IMR-90 (cell line): ENCODE measurements around the gene URB1. TPM values are rescaled to one million over a fixed set of nuclear protein-coding genes. Genes with fewer than 3 reads are reported as not detected.

Experiments used
- ATAC-seq: fragments of 200-7000 bp; cut with Tn5 transposase; 2 replicates; pipeline ENCODE4 v1.9.1; 2020; ENCODE audit warnings: low read depth, mild to moderate bottlenecking, moderate library complexity
- BruUV-seq: library from RNA; stranded (reverse); fragments of 400-500 nt; replicated peaks from 2 replicates; lab custom pipeline; 2021; lab: Mats Ljungman, UMichigan
- CTCF ChIA-PET: fragments of 300-600 bp; formaldehyde crosslinking; extraction: SDS; loops from one replicate; lab custom pipeline; 2021; ENCODE audit warnings: antibody characterized with exemption; lab: Yijun Ruan, JAX
- POLR2A ChIA-PET: fragments of 300-600 bp; sonication (Branson Sonifier 250); formaldehyde crosslinking; loops from one replicate; lab custom pipeline; 2022; ENCODE audit warnings: antibody characterized with exemption; ENCODE audit not compliant: unreplicated experiment; lab: Charles Lee
- DNase-seq: peaks from one replicate; pipeline ENCODE4 v3.0.0; 2013
- H2AFZ ChIP-seq: replicated peaks from 2 replicates; pipeline ENCODE3; 2013; ENCODE audit warnings: low read length, mild to moderate bottlenecking; ENCODE audit not compliant: poor library complexity
- H2AK5ac ChIP-seq: 2 replicates; pipeline ENCODE4 v1.6.1; 2013; ENCODE audit warnings: low read depth, low read length, inconsistent platforms
- H2AK9ac ChIP-seq: replicated peaks from 2 replicates; pipeline ENCODE3; 2013; ENCODE audit warnings: mild to moderate bottlenecking, low read depth, low read length, moderate library complexity; ENCODE audit not compliant: poor library complexity
- H2BK120ac ChIP-seq: 2 replicates; pipeline ENCODE4 v1.6.1; 2013; ENCODE audit warnings: low read depth, low read length, inconsistent platforms
- H2BK15ac ChIP-seq: 3 replicates; pipeline ENCODE4 v1.6.1; 2013; ENCODE audit warnings: low read depth, low read length, inconsistent platforms
- H2BK20ac ChIP-seq: 2 replicates; pipeline ENCODE4 v1.6.1; 2013; ENCODE audit warnings: low read depth, mild to moderate bottlenecking, inconsistent platforms, low read length, moderate library complexity
- H2BK5ac ChIP-seq: 2 replicates; pipeline ENCODE4 v1.6.1; 2013; ENCODE audit warnings: mild to moderate bottlenecking, low read depth, low read length, inconsistent platforms; ENCODE audit not compliant: poor library complexity, severe bottlenecking
- H3K14ac ChIP-seq: replicated peaks from 2 replicates; pipeline ENCODE4 v1.6.1; 2013; ENCODE audit warnings: low read depth, low read length, inconsistent platforms
- H3K18ac ChIP-seq: 2 replicates; pipeline ENCODE4 v1.6.1; 2013; ENCODE audit warnings: low read depth, low read length, control low read depth
- H3K23ac ChIP-seq: 2 replicates; pipeline ENCODE4 v1.6.1; 2013; ENCODE audit warnings: low read depth, low read length, inconsistent platforms
- H3K27ac ChIP-seq: 2 replicates; pipeline ENCODE4 v1.5.1; 2013; ENCODE audit warnings: mild to moderate bottlenecking, control low read depth, low read length; ENCODE audit not compliant: insufficient read depth
- H3K27me3 ChIP-seq: 2 replicates; pipeline ENCODE4 v1.6.1; 2013; ENCODE audit warnings: low read length; ENCODE audit not compliant: control insufficient read depth, insufficient read depth
- H3K36me3 ChIP-seq: 2 replicates; pipeline ENCODE4 v1.6.1; 2013; ENCODE audit warnings: low read length, mixed read lengths; ENCODE audit not compliant: control insufficient read depth, insufficient read depth
- H3K4ac ChIP-seq: 2 replicates; pipeline ENCODE4 v1.6.1; 2013; ENCODE audit warnings: low read depth, low read length, inconsistent platforms
- H3K4me1 ChIP-seq: 2 replicates; pipeline ENCODE4 v1.6.1; 2013; ENCODE audit warnings: low read length, mixed read lengths; ENCODE audit not compliant: control insufficient read depth, insufficient read depth
- H3K4me2 ChIP-seq: 2 replicates; pipeline ENCODE4 v1.6.1; 2013; ENCODE audit warnings: low read depth, mild to moderate bottlenecking, control low read depth, low read length, moderate library complexity
- H3K4me3 ChIP-seq: 2 replicates; pipeline ENCODE4 v1.5.1; 2013; ENCODE audit warnings: low read depth, mild to moderate bottlenecking, control low read depth, low read length, moderate library complexity; ENCODE audit not compliant: insufficient read depth
- H3K56ac ChIP-seq: 2 replicates; pipeline ENCODE4 v1.6.1; 2013; ENCODE audit warnings: low read length, inconsistent platforms; ENCODE audit not compliant: insufficient read depth; ENCODE audit errors: extremely low read depth
- H3K79me1 ChIP-seq, 2 experiments: 2 replicates each; pipeline ENCODE4 v1.6.1; 2013; ENCODE audit warnings: low read length in 2 of 2, inconsistent platforms in 1 of 2, low read depth in 1 of 2
- H3K9ac ChIP-seq: 2 replicates; pipeline ENCODE4 v1.6.1; 2013; ENCODE audit warnings: low read depth, low read length, control low read depth
- H3K9me1 ChIP-seq: 2 replicates; pipeline ENCODE4 v1.6.1; 2013; ENCODE audit warnings: low read length, inconsistent platforms; ENCODE audit not compliant: insufficient read depth
- H3K9me3 ChIP-seq: 2 replicates; pipeline ENCODE4 v1.6.1; 2013; ENCODE audit warnings: low read length; ENCODE audit not compliant: control insufficient read depth, insufficient read depth
- H4K20me1 ChIP-seq: 2 replicates; pipeline ENCODE4 v1.6.1; 2013; ENCODE audit warnings: low read length, inconsistent platforms; ENCODE audit not compliant: insufficient read depth
- H4K5ac ChIP-seq: 2 replicates; pipeline ENCODE4 v1.6.1; 2013; ENCODE audit warnings: mild to moderate bottlenecking, low read depth, low read length, control low read depth
- H4K8ac ChIP-seq, 2 experiments: 2 replicates each; pipeline ENCODE4 v1.6.1; 2013; ENCODE audit warnings: low read depth in 2 of 2, low read length in 2 of 2, control low read depth in 1 of 2, inconsistent platforms in 1 of 2
- H4K91ac ChIP-seq: 2 replicates; pipeline ENCODE4 v1.6.1; 2013; ENCODE audit warnings: low read depth, low read length, inconsistent platforms; ENCODE audit not compliant: insufficient read depth
- BHLHE40 ChIP-seq: fragments of 150-350 bp; IDR thresholded peaks from 2 replicates; pipeline ENCODE4 v1.6.1; 2016; ENCODE audit warnings: mild to moderate bottlenecking, low read depth, low read length
- CEBPB ChIP-seq: IDR thresholded peaks from 2 replicates; pipeline ENCODE4 v1.6.1; 2012; ENCODE audit warnings: low read depth, low read length, improper control_type of control experiment
- CHD1 ChIP-seq: IDR thresholded peaks from 2 replicates; pipeline ENCODE4 v1.6.1; 2012; ENCODE audit warnings: low read depth, low read length, improper control_type of control experiment
- FOS ChIP-seq: fragments of 150-350 bp; IDR thresholded peaks from 2 replicates; pipeline ENCODE4 v1.6.1; 2016; ENCODE audit warnings: low read depth, low read length
- MAFK ChIP-seq: IDR thresholded peaks from 2 replicates; pipeline ENCODE4 v1.6.1; 2012; ENCODE audit warnings: low read depth, low read length, improper control_type of control experiment
- MAZ ChIP-seq: IDR thresholded peaks from 2 replicates; pipeline ENCODE4 v1.6.1; 2012; ENCODE audit warnings: low read depth, mild to moderate bottlenecking, low read length, improper control_type of control experiment, moderate library complexity, borderline replicate concordance
- NFE2L2 ChIP-seq: fragments of 150-350 bp; IDR thresholded peaks from 2 replicates; pipeline ENCODE4 v1.6.1; 2016; ENCODE audit warnings: low read depth, mild to moderate bottlenecking, low read length
- POLR2A ChIP-seq: IDR thresholded peaks from 2 replicates; pipeline ENCODE4 v1.6.1; 2012; ENCODE audit warnings: mild to moderate bottlenecking, low read depth, low read length
- RAD21 ChIP-seq: IDR thresholded peaks from 2 replicates; pipeline ENCODE4 v1.6.1; 2012; ENCODE audit warnings: low read length, improper control_type of control experiment
- RCOR1 ChIP-seq: IDR thresholded peaks from 2 replicates; pipeline ENCODE4 v1.6.1; 2012; ENCODE audit warnings: mild to moderate bottlenecking, low read length, improper control_type of control experiment; ENCODE audit not compliant: insufficient replicate concordance
- RFX5 ChIP-seq: IDR thresholded peaks from 2 replicates; pipeline ENCODE4 v1.8.0; 2012; ENCODE audit warnings: low read depth, mild to moderate bottlenecking, low read length, moderate library complexity
- WGBS, 2 experiments: methylation state at CpG; one replicate each; pipeline versions ENCODE4 v1.1.5 to v1.1.7; 2013; ENCODE audit warnings: missing lambda C conversion rate in 2 of 2; ENCODE audit not compliant: insufficient read length in 1 of 2; ENCODE audit errors: extremely low coverage in 2 of 2; 5-methylcytosine and 5-hydroxymethylcytosine counted together
- dilution Hi-C: fragments of 300-500 bp; cut with HindIII; formaldehyde crosslinking; loops from one replicate; pipeline ENCODE4 v1.14.3; 2018; ENCODE audit warnings: low sequenced_read_pairs; ENCODE audit not compliant: unreplicated experiment
- in situ Hi-C: fragments of 300-500 bp; cut with MboI; formaldehyde crosslinking; loops from 3 replicates; pipeline ENCODE4 v1.14.3; 2019; ENCODE audit warnings: low sequenced_read_pairs, inconsistent platforms, mixed read lengths
- intact Hi-C: fragments of 100-400 bp; cut with micrococcal nuclease; formaldehyde crosslinking; loops from 2 replicates; pipeline ENCODE4 v1.10.0; 2022
- polyA plus RNA-seq, 3 experiments: library from polyadenylated mRNA; depleted of rRNA; stranded (reverse); fragments of >200 nt; gene quantifications; 2 replicates each; pipeline ENCODE4 v1.2.3, GENCODE V29; 2012; ENCODE audit warnings: low replicate concordance in 1 of 3
- total RNA-seq: library from RNA; depleted of rRNA; stranded (reverse); fragments of >200 nt; gene quantifications from 2 replicates; pipeline ENCODE4 v1.2.3, GENCODE V29; 2012
- TF ChIP-seq, protein P1 (sequence below): fragments of 150-350 bp; IDR thresholded peaks from 2 replicates; pipeline ENCODE4 v1.6.1; 2017; ENCODE audit warnings: mild to moderate bottlenecking, antibody characterized with exemption, low read length, low read depth
- TF ChIP-seq, protein P2 (sequence below): conservative IDR thresholded peaks from 2 replicates; pipeline ENCODE4 v1.5.1; 2012; ENCODE audit warnings: mild to moderate bottlenecking, low read depth, low read length, improper control_type of control experiment
- TF ChIP-seq, protein P3 (sequence below): fragments of 150-350 bp; IDR thresholded peaks from 2 replicates; pipeline ENCODE4 v1.6.1; 2016; ENCODE audit warnings: low read depth, mild to moderate bottlenecking, low read length, moderate library complexity, borderline replicate concordance

The URB1 gene
- total and polyA plus RNA-seq, 2 of the 4 experiments (the other 2 are of a cell fraction), result 9.2 to 12.7 TPM

DNA sequence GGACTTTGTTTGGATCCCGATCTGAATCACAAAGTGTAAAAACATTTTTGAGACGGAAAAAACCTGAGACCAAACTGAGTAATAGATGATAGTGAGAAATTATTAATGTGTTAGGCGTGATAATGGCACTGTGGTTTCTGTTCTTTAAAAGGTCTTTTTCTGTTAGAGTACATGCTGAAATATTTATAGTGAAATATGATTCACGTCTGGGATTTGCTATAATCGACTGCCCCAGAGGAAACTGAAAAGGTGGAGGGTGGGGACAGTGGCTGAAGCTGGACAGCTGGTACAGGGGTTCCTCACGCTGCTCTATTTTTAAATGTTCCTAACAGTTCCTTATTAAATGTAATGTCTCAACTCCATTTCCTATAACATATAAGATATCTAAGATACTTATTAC, 11.2 kb downstream of the URB1 start:
- Histone ChIP-seq H3K23ac (no peak overlapping the region), H3K27me3 (no peaks in the 10 kb centered on the region), H4K8ac (no peak overlapping the region), H3K9me1 (peaks cover 6% of the 10 kb centered on the region), H3K79me1 (peaks cover 31 to 77% of the 10 kb centered on the region in 2 experiments), H3K36me3 (peaks cover 45% of the 10 kb centered on the region), H4K91ac (no peak overlapping the region), H3K9ac (no peak overlapping the region), H3K4me3 (no peak overlapping the region), H2BK20ac (no peak overlapping the region), H3K4me2 (no peak overlapping the region), H2AK5ac (no peak overlapping the region), H4K20me1 (peaks cover 7% of the 10 kb centered on the region), H3K4me1 (peaks cover 8% of the 10 kb centered on the region), H3K27ac (no peak overlapping the region), H2AK9ac (no peak overlapping the region), H3K56ac (no peak overlapping the region), H2BK5ac (no peak overlapping the region), H3K18ac (no peak overlapping the region), H2AFZ (no peak overlapping the region), H3K9me3 (no peaks in the 10 kb centered on the region), H3K14ac (no peak overlapping the region), H2BK15ac (no peak overlapping the region), H3K4ac (no peak overlapping the region), H2BK120ac (no peak overlapping the region), H4K5ac (no peak overlapping the region)
- DNase-seq (no peak), ATAC-seq (no peak)
- TF ChIP-seq BHLHE40, result no peak
- TF ChIP-seq, protein P1, sequence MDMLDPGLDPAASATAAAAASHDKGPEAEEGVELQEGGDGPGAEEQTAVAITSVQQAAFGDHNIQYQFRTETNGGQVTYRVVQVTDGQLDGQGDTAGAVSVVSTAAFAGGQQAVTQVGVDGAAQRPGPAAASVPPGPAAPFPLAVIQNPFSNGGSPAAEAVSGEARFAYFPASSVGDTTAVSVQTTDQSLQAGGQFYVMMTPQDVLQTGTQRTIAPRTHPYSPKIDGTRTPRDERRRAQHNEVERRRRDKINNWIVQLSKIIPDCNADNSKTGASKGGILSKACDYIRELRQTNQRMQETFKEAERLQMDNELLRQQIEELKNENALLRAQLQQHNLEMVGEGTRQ, result no peak
- TF ChIP-seq CEBPB, result no peak
- TF ChIP-seq MAZ, result no peak
- TF ChIP-seq NFE2L2, result no peak
- TF ChIP-seq RFX5, result no peak
- no peak for TF ChIP-seq RCOR1
- TF ChIP-seq MAFK, result no peak
- TF ChIP-seq, protein P2, sequence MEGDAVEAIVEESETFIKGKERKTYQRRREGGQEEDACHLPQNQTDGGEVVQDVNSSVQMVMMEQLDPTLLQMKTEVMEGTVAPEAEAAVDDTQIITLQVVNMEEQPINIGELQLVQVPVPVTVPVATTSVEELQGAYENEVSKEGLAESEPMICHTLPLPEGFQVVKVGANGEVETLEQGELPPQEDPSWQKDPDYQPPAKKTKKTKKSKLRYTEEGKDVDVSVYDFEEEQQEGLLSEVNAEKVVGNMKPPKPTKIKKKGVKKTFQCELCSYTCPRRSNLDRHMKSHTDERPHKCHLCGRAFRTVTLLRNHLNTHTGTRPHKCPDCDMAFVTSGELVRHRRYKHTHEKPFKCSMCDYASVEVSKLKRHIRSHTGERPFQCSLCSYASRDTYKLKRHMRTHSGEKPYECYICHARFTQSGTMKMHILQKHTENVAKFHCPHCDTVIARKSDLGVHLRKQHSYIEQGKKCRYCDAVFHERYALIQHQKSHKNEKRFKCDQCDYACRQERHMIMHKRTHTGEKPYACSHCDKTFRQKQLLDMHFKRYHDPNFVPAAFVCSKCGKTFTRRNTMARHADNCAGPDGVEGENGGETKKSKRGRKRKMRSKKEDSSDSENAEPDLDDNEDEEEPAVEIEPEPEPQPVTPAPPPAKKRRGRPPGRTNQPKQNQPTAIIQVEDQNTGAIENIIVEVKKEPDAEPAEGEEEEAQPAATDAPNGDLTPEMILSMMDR, result no peak
- no peak for TF ChIP-seq FOS
- TF ChIP-seq, protein P3, sequence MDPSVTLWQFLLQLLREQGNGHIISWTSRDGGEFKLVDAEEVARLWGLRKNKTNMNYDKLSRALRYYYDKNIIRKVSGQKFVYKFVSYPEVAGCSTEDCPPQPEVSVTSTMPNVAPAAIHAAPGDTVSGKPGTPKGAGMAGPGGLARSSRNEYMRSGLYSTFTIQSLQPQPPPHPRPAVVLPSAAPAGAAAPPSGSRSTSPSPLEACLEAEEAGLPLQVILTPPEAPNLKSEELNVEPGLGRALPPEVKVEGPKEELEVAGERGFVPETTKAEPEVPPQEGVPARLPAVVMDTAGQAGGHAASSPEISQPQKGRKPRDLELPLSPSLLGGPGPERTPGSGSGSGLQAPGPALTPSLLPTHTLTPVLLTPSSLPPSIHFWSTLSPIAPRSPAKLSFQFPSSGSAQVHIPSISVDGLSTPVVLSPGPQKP, result no peak
- no peak for TF ChIP-seq POLR2A
- TF ChIP-seq CHD1, result no peak
- TF ChIP-seq RAD21, result no peak
- in situ Hi-C loops (loop anchor here (25.0 kb wide), 1 partner anchor 356 kb away; the partner anchor contains the start of gene SYNJ1), intact Hi-C loops (no loop called here), dilution Hi-C loops (no loop called here)
- CTCF ChIA-PET, result no interaction called here
- BruUV-seq, result no TSS peak
- POLR2A ChIA-PET, result no interaction called here
- 83% methylated on average over 1 of the region's 6 CpGs; no CpG with 5 or more reads in 1 of the 2 experiments for WGBS, 2 experiments
